ENCODE data around the gene GPNMB. TPM values are rescaled to one million over a fixed set of nuclear protein-coding genes. Genes with fewer than 3 reads are reported as not detected.
A peak's percentile ranks its signal among the peaks of the same experiment; 100 is the strongest.
"Not testable (repeated sequence)": the region's sequence is repeated elsewhere in the genome, so short reads cannot be mapped to it uniquely, and the experiment has no call there.

Gene GPNMB
- total RNA-seq, 1 donor from 2014 or later: 49.6 TPM

DNA sequence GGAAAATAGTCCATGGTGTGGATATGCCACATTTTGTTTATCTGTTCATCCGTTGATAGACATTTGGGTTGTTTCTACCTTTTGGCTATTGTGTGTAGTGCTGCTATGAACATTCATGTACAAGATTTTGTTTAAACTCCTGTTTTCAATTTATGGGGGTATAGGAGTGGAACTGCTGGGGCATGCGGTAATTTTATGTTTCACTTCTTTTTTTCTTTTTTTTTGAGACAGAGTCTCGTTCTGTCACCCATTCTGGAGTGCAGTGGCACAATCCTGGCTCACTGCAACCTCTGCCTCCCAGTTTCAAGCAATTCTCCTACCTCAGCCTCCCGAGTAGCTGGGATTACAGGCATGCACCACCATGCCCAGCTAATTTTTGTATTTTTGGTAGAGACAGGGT is 22.2 kb upstream of the GPNMB start:
- H3K27ac ChIP-seq (ENCODE audit: low read depth, low read length); H3K36me3 ChIP-seq (ENCODE audit: control insufficient read depth in 3 of 3, insufficient read depth in 3 of 3, low read length in 3 of 3); H3K4me3 ChIP-seq (ENCODE audit: low read length in 3 of 3); H3K4me1 ChIP-seq (ENCODE audit: control insufficient read depth in 3 of 3, insufficient read depth in 3 of 3, low read length in 3 of 3); H3K9me3 ChIP-seq (ENCODE audit: control insufficient read depth in 3 of 3, low read length in 3 of 3); H3K27me3 ChIP-seq (ENCODE audit: control insufficient read depth in 3 of 3, insufficient read depth in 3 of 3, low read length in 3 of 3); H3K9ac ChIP-seq (ENCODE audit: low read depth in 1 of 3, low read length in 3 of 3): not testable (repeated sequence)

- H3K27me3 ChIP-seq (ENCODE audit: control insufficient read depth in 3 of 3, insufficient read depth in 3 of 3, low read length in 3 of 3): no peaks in the 10 kb centered on the region
Observed at GRCh38 chr7:23226844-23227450, 19.6 kb upstream of the GPNMB start.

DNA sequence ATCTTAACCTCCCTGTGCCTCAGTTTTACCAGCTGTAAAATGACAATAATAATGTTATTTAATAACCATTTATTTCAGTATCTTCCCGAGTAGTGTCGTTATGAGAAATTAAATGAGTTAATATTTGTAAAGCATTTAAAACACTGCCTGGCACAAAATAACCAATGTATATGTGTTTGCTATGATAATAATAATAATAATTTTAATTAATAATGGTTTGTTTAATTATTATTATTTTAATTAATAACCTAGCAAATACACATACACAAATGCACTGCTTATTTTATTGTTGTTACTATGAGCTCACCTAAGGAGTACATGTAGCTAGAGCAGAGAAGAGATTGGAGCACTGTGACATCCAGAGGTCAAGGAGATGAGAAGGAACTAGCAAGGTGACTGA is 18.2 kb upstream of the GPNMB start:
- no peak overlapping the region for H3K27ac ChIP-seq (ENCODE audit: low read depth, low read length)
- H3K27me3 ChIP-seq (ENCODE audit: control insufficient read depth in 3 of 3, insufficient read depth in 3 of 3, low read length in 3 of 3): no peaks in the 10 kb centered on the region
- H3K9ac ChIP-seq (ENCODE audit: low read depth in 1 of 3, low read length in 3 of 3): no peak overlapping the region
- H3K9me3 ChIP-seq (ENCODE audit: control insufficient read depth in 3 of 3, low read length in 3 of 3): peaks cover 0 to 2% (median 0%) of the 10 kb centered on the region in 3 donors
- no peaks in the 10 kb centered on the region for H3K4me1 ChIP-seq (ENCODE audit: control insufficient read depth in 3 of 3, insufficient read depth in 3 of 3, low read length in 3 of 3)
- H3K4me3 ChIP-seq (ENCODE audit: low read length in 3 of 3): no peak overlapping the region
- H3K36me3 ChIP-seq (ENCODE audit: control insufficient read depth in 3 of 3, insufficient read depth in 3 of 3, low read length in 3 of 3): no peaks in the 10 kb centered on the region

More at GRCh38 chr7:23226844-23227450, 19.6 kb upstream of the GPNMB start:
- H3K4me1 ChIP-seq (ENCODE audit: control insufficient read depth in 3 of 3, insufficient read depth in 3 of 3, low read length in 3 of 3): peaks cover 0 to 5% (median 0%) of the 10 kb centered on the region in 3 donors
- no peak overlapping the region for H3K4me3 ChIP-seq (ENCODE audit: low read length in 3 of 3)
- no peaks in the 10 kb centered on the region for H3K36me3 ChIP-seq (ENCODE audit: control insufficient read depth in 3 of 3, insufficient read depth in 3 of 3, low read length in 3 of 3)
- H3K9ac ChIP-seq (ENCODE audit: low read depth in 1 of 3, low read length in 3 of 3): no peak overlapping the region
- peaks cover 0 to 2% (median 0%) of the 10 kb centered on the region in 3 donors for H3K9me3 ChIP-seq (ENCODE audit: control insufficient read depth in 3 of 3, low read length in 3 of 3)
- no peak overlapping the region for H3K27ac ChIP-seq (ENCODE audit: low read depth, low read length)

DNA sequence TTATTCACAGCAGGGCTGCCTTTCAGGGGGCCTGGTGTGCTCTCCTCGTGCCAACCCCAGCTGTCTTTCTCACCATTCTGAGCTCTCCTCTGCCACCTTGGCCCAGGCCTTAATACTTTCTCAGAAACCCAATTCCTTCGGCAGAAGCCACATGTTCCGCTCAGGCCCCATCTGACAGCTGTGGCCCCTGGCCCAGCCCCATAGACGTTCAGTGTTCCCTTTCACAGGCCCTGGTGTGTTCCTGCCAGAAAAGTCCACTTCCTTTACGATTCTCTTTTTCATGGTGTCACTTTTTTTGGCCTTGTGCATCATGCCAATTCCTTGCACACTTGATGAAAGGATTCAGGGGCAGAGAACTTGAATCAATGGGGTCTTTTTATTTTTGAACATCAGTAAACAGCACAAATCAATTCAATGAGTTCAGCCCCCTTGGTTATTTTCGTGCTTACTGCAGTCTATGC is 15.9 kb upstream of the GPNMB start:
- no peak overlapping the region for H3K9ac ChIP-seq (ENCODE audit: low read depth in 1 of 3, low read length in 3 of 3)
- H3K4me3 ChIP-seq (ENCODE audit: low read length in 3 of 3): no peak overlapping the region
- H3K36me3 ChIP-seq (ENCODE audit: control insufficient read depth in 3 of 3, insufficient read depth in 3 of 3, low read length in 3 of 3): no peaks in the 10 kb centered on the region
- H3K4me1 ChIP-seq (ENCODE audit: control insufficient read depth in 3 of 3, insufficient read depth in 3 of 3, low read length in 3 of 3): peaks cover 4 to 11% (median 7%) of the 10 kb centered on the region in 3 donors
- H3K27me3 ChIP-seq (ENCODE audit: control insufficient read depth in 3 of 3, insufficient read depth in 3 of 3, low read length in 3 of 3): no peaks in the 10 kb centered on the region
- no peak overlapping the region for H3K27ac ChIP-seq (ENCODE audit: low read depth, low read length)
- peaks cover 0 to 2% (median 0%) of the 10 kb centered on the region in 3 donors for H3K9me3 ChIP-seq (ENCODE audit: control insufficient read depth in 3 of 3, low read length in 3 of 3)

- Histone ChIP-seq H3K4me1 (ENCODE audit: control insufficient read depth in 3 of 3, insufficient read depth in 3 of 3, low read length in 3 of 3) (peaks cover 4 to 14% (median 7%) of the 10 kb centered on the region in 3 donors), H3K27ac (ENCODE audit: low read depth, low read length) (no peak overlapping the region), H3K9ac (ENCODE audit: low read depth in 1 of 3, low read length in 3 of 3) (no peak overlapping the region), H3K4me3 (ENCODE audit: low read length in 3 of 3) (no peak overlapping the region), H3K36me3 (ENCODE audit: control insufficient read depth in 3 of 3, insufficient read depth in 3 of 3, low read length in 3 of 3) (no peaks in the 10 kb centered on the region), H3K9me3 (ENCODE audit: control insufficient read depth in 3 of 3, low read length in 3 of 3) (peaks cover 0 to 2% (median 0%) of the 10 kb centered on the region in 3 donors), H3K27me3 (ENCODE audit: control insufficient read depth in 3 of 3, insufficient read depth in 3 of 3, low read length in 3 of 3) (no peaks in the 10 kb centered on the region)
Observed at GRCh38 chr7:23232966-23233365, 13.6 kb upstream of the GPNMB start.

- Histone ChIP-seq H3K9ac (ENCODE audit: low read depth in 1 of 3, low read length in 3 of 3) (peak overlapping the region in 2 of 3 donors; percentile 25 to 35), H3K4me3 (ENCODE audit: low read length in 3 of 3) (peak overlapping the region in 2 of 3 donors; percentile 52 to 61), H3K27ac (ENCODE audit: low read depth, low read length) (no peak overlapping the region), H3K4me1 (ENCODE audit: control insufficient read depth in 3 of 3, insufficient read depth in 3 of 3, low read length in 3 of 3) (peaks cover 4 to 14% (median 7%) of the 10 kb centered on the region in 3 donors), H3K27me3 (ENCODE audit: control insufficient read depth in 3 of 3, insufficient read depth in 3 of 3, low read length in 3 of 3) (no peaks in the 10 kb centered on the region), H3K9me3 (ENCODE audit: control insufficient read depth in 3 of 3, low read length in 3 of 3) (no peaks in the 10 kb centered on the region), H3K36me3 (ENCODE audit: control insufficient read depth in 3 of 3, insufficient read depth in 3 of 3, low read length in 3 of 3) (no peaks in the 10 kb centered on the region)
Observed at GRCh38 chr7:23234569-23235296, 11.8 kb upstream of the GPNMB start.

DNA sequence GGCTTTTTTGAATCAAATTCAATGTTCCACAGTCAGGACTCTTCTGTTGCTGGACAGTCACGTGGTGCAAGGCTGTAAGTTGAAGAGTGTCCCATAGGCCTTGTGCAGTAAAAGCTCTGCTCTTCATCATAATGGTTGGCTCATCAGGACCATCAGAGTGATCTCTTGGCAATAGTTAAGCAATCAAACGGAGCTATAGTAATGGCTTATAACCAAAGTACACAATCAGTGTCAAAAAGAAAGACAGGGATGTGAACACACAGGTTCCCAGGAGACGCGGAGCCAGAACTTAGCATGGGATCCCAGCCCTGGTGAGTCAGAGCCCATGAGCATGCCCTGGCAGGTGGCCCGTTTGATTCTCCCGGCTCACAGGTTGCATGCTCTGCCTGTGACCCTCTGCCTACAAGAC is 10.8 kb upstream of the GPNMB start:
- Histone ChIP-seq H3K4me1 (ENCODE audit: control insufficient read depth in 3 of 3, insufficient read depth in 3 of 3, low read length in 3 of 3) (peaks cover 4 to 14% (median 7%) of the 10 kb centered on the region in 3 donors), H3K27me3 (ENCODE audit: control insufficient read depth in 3 of 3, insufficient read depth in 3 of 3, low read length in 3 of 3) (no peaks in the 10 kb centered on the region), H3K27ac (ENCODE audit: low read depth, low read length) (no peak overlapping the region), H3K9me3 (ENCODE audit: control insufficient read depth in 3 of 3, low read length in 3 of 3) (no peaks in the 10 kb centered on the region), H3K36me3 (ENCODE audit: control insufficient read depth in 3 of 3, insufficient read depth in 3 of 3, low read length in 3 of 3) (no peaks in the 10 kb centered on the region), H3K9ac (ENCODE audit: low read depth in 1 of 3, low read length in 3 of 3) (no peak overlapping the region), H3K4me3 (ENCODE audit: low read length in 3 of 3) (no peak overlapping the region)

DNA sequence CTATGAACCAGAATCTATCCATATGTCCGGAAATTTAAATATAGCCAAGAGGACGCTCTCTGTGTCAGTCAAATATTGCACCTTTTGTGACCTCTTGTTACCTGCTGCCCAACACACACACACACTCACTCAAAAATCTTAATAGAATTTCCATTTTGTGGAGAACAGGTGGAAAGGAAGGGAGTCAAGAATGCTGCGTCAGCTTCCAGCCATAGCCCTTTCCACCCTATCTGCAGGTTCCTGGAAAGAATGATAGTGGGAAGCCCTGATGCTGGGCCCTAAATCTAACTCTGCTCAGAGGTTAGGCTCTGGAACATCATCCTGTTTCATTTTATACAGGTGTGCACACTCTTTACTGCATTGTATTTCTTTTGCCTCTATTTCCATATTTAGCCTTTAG is 9.6 kb upstream of the GPNMB start:
- no peaks in the 10 kb centered on the region for H3K36me3 ChIP-seq (ENCODE audit: control insufficient read depth in 3 of 3, insufficient read depth in 3 of 3, low read length in 3 of 3)
- no peak overlapping the region for H3K4me3 ChIP-seq (ENCODE audit: low read length in 3 of 3)
- H3K9me3 ChIP-seq (ENCODE audit: control insufficient read depth in 3 of 3, low read length in 3 of 3): no peaks in the 10 kb centered on the region
- peaks cover 4 to 14% (median 7%) of the 10 kb centered on the region in 3 donors for H3K4me1 ChIP-seq (ENCODE audit: control insufficient read depth in 3 of 3, insufficient read depth in 3 of 3, low read length in 3 of 3)
- no peaks in the 10 kb centered on the region for H3K27me3 ChIP-seq (ENCODE audit: control insufficient read depth in 3 of 3, insufficient read depth in 3 of 3, low read length in 3 of 3)
- no peak overlapping the region for H3K27ac ChIP-seq (ENCODE audit: low read depth, low read length)
- H3K9ac ChIP-seq (ENCODE audit: low read depth in 1 of 3, low read length in 3 of 3): no peak overlapping the region

DNA sequence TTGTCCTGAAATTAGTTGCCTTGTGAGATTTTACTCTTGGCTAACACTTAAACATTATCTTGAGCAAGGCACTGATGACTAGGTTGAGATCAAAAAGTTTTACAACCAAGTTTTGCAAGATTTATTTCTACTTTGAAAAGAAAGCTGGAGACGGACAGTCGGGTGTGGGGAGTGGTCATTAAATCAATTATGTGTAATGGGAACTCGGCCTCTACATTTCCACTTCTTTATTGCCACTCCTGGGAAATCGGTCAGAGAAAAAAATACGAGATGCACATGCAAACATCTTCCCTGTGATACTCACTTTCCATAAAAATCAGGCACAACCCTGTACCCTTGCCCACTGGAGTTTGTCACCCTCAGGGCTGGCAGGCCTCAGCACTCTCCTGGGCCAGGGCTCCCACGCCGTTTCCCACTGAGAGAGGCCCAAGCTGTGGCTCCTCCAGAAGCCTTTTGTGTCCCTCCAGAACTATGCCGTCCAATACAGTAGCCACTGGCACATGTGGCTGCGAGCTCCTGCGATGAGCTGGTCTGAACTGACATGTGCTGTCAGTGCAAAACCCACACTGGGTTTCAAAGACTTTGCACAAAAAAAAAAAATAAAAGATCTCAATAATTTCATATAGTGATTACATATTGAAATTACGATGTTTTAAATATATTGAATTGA is 7.5 kb upstream of the GPNMB start:
- Histone ChIP-seq H3K4me3 (ENCODE audit: low read length in 3 of 3) (no peak overlapping the region), H3K4me1 (ENCODE audit: control insufficient read depth in 3 of 3, insufficient read depth in 3 of 3, low read length in 3 of 3) (peaks cover 6 to 12% (median 12%) of the 10 kb centered on the region in 3 donors), H3K27me3 (ENCODE audit: control insufficient read depth in 3 of 3, insufficient read depth in 3 of 3, low read length in 3 of 3) (no peaks in the 10 kb centered on the region), H3K9ac (ENCODE audit: low read depth in 1 of 3, low read length in 3 of 3) (no peak overlapping the region), H3K36me3 (ENCODE audit: control insufficient read depth in 3 of 3, insufficient read depth in 3 of 3, low read length in 3 of 3) (no peaks in the 10 kb centered on the region), H3K27ac (ENCODE audit: low read depth, low read length) (no peak overlapping the region), H3K9me3 (ENCODE audit: control insufficient read depth in 3 of 3, low read length in 3 of 3) (no peaks in the 10 kb centered on the region)

GRCh38 chr7:23239698-23240097 is 6.9 kb upstream of the GPNMB start:
- no peak overlapping the region for H3K9ac ChIP-seq (ENCODE audit: low read depth in 1 of 3, low read length in 3 of 3)
- no peak overlapping the region for H3K27ac ChIP-seq (ENCODE audit: low read depth, low read length)
- peaks cover 6 to 8% (median 7%) of the 10 kb centered on the region in 3 donors for H3K4me1 ChIP-seq (ENCODE audit: control insufficient read depth in 3 of 3, insufficient read depth in 3 of 3, low read length in 3 of 3)
- H3K9me3 ChIP-seq (ENCODE audit: control insufficient read depth in 3 of 3, low read length in 3 of 3): no peaks in the 10 kb centered on the region
- no peaks in the 10 kb centered on the region for H3K27me3 ChIP-seq (ENCODE audit: control insufficient read depth in 3 of 3, insufficient read depth in 3 of 3, low read length in 3 of 3)
- no peaks in the 10 kb centered on the region for H3K36me3 ChIP-seq (ENCODE audit: control insufficient read depth in 3 of 3, insufficient read depth in 3 of 3, low read length in 3 of 3)
- no peak overlapping the region for H3K4me3 ChIP-seq (ENCODE audit: low read length in 3 of 3)

All from skeletal muscle tissue (tissue), 4 donors.